Panc1 (cell line): ENCODE data around the gene SEMA6A. TPM values are rescaled to one million over a fixed set of nuclear protein-coding genes. Genes with fewer than 3 reads are reported as not detected.

Experiments
- ATAC-seq: fragments of 200-7000 bp; cut with Tn5 transposase; 2 replicates; pipeline ENCODE4 v1.9.1; 2020; ENCODE audit warnings: mild to moderate bottlenecking, moderate library complexity
- BruUV-seq: library from RNA; stranded (reverse); fragments of 400-500 nt; replicated peaks from 2 replicates; lab custom pipeline; 2021; lab: Mats Ljungman, UMichigan
- CTCF ChIA-PET: fragments of 300-600 bp; sonication (Branson Sonifier 250); formaldehyde crosslinking; loops from one replicate; lab custom pipeline; 2022; ENCODE audit warnings: antibody characterized with exemption; lab: Charles Lee
- POLR2A ChIA-PET: fragments of 300-600 bp; sonication (Branson Sonifier 250); formaldehyde crosslinking; loops from one replicate; lab custom pipeline; 2022; ENCODE audit warnings: antibody characterized with exemption; lab: Charles Lee
- DNase-seq: peaks from one replicate; pipeline ENCODE4 v3.0.0-alpha.2; 2010; ENCODE audit warnings: low read depth, low spot score
- H3K27ac ChIP-seq: 2 replicates; pipeline ENCODE4 v1.5.1; 2011; ENCODE audit warnings: mild to moderate bottlenecking, low read length, inconsistent platforms
- H3K27me3 ChIP-seq: fragments of 200-500 bp; sonication (Bioruptor generic); 2 replicates; pipeline ENCODE4 v1.6.0; 2014; ENCODE audit warnings: low read length, inconsistent platforms; ENCODE audit not compliant: control insufficient read depth, insufficient read depth
- H3K36me3 ChIP-seq: fragments of 200-500 bp; sonication (Bioruptor generic); 2 replicates; pipeline ENCODE4 v1.5.1; 2014; ENCODE audit warnings: inconsistent platforms, mild to moderate bottlenecking, low read length, moderate library complexity; ENCODE audit not compliant: control insufficient read depth, insufficient read depth
- H3K4me1 ChIP-seq: 2 replicates; pipeline ENCODE4 v1.5.1; 2011; ENCODE audit warnings: inconsistent platforms, mild to moderate bottlenecking, low read length, moderate library complexity; ENCODE audit not compliant: control insufficient read depth, insufficient read depth
- H3K4me3 ChIP-seq, 2 experiments: 2 replicates each; pipeline ENCODE4 v1.5.1; 2011 to 2012; ENCODE audit warnings: low read depth in 2 of 2, low read length in 2 of 2, mild to moderate bottlenecking in 2 of 2, inconsistent platforms in 1 of 2, moderate library complexity in 1 of 2
- H3K9me3 ChIP-seq: fragments of 200-500 bp; sonication (Bioruptor generic); 2 replicates; pipeline ENCODE4 v1.5.1; 2014; ENCODE audit warnings: low read depth, mild to moderate bottlenecking, inconsistent platforms, low read length, moderate library complexity; ENCODE audit not compliant: control insufficient read depth, insufficient read depth
- POLR2AphosphoS5 ChIP-seq: IDR thresholded peaks from 2 replicates; pipeline ENCODE4 v1.6.1; 2012; ENCODE audit warnings: mild to moderate bottlenecking, low read depth, low read length, moderate library complexity
- REST ChIP-seq, 2 experiments: IDR thresholded peaks; 2 replicates each; pipeline ENCODE4 v1.6.1; 2011 to 2012; ENCODE audit warnings: low read depth in 2 of 2, control low read depth in 1 of 2, low read length in 1 of 2, mild to moderate bottlenecking in 1 of 2, moderate library complexity in 1 of 2; ENCODE audit not compliant: insufficient read depth in 1 of 2
- SIN3A ChIP-seq: IDR thresholded peaks from 2 replicates; pipeline ENCODE4 v1.6.1; 2012; ENCODE audit warnings: low read depth, mild to moderate bottlenecking, low read length, moderate library complexity, borderline replicate concordance; ENCODE audit not compliant: insufficient read depth
- TCF7L2 ChIP-seq: IDR thresholded peaks from 2 replicates; pipeline ENCODE4 v1.6.1; 2011; ENCODE audit warnings: mild to moderate bottlenecking, low read depth, low read length, inconsistent platforms
- in situ Hi-C: cut with HindIII; loops from 2 replicates; pipeline ENCODE4 v1.10.0; 2016; ENCODE audit warnings: low sequenced_read_pairs, low pct_unique_long_range_greater_than_20kb
- intact Hi-C: fragments of 100-400 bp; cut with micrococcal nuclease; formaldehyde crosslinking; loops from one replicate; pipeline ENCODE4 v1.10.0; 2022; ENCODE audit not compliant: unreplicated experiment
- total RNA-seq: library from RNA; stranded (reverse); gene quantifications from one replicate; pipeline ENCODE4 v1.2.1, GENCODE V29; 2021; ENCODE audit not compliant: unreplicated experiment
- TF ChIP-seq, protein P1 (sequence below): fragments of 450-650 bp; IDR thresholded peaks from 2 replicates; pipeline ENCODE4 v1.5.1; 2017; ENCODE audit warnings: mild to moderate bottlenecking

The SEMA6A gene
- total RNA-seq, 1 experiment from 2014 or later, result 0.54 TPM

DNA sequence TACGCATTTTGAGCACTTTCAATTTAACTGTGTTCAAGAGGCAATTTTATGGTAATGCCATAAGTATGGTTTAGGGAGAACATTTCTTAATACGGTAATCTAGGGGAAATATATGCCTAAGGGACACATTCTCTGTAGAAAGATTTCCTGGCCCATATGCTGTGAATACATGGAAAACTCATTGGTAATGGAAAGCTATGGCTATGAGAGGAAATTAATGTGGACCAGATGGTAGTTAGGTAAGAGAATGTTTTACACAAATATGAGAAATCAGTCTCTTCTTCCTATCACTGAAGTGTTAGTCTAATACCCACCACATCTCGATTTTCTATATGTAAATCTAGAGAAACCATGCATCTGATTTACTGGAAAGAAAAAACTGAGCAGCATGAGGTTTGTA, 105.0 kb downstream of the SEMA6A start:
- POLR2A ChIA-PET, result no interaction called here
- DNase-seq, result no peak
- no peaks in the 10 kb centered on the region for H3K27me3 ChIP-seq
- BruUV-seq, result no TSS peak
- H3K4me3 ChIP-seq, result no peak overlapping the region
- CTCF ChIA-PET, result no interaction called here
- intact Hi-C loops (no loop called here), in situ Hi-C loops (no loop called here)
- TF ChIP-seq TCF7L2 (no peak), SIN3A (no peak)
- no peaks in the 10 kb centered on the region for H3K9me3 ChIP-seq
- no peak for ATAC-seq
- no peak overlapping the region for H3K27ac ChIP-seq
- H3K4me1 ChIP-seq, result no peaks in the 10 kb centered on the region
- H3K36me3 ChIP-seq, result no peaks in the 10 kb centered on the region

- BruUV-seq, result no TSS peak
- no peak for TF ChIP-seq SIN3A
- no peak for TF ChIP-seq TCF7L2
- TF ChIP-seq REST (IDR thresholded peaks at IDR 0.05; ENCODE audit: insufficient read depth in 1 of 2, low read depth in 2 of 2, low read length in 1 of 2), result no peak
- TF ChIP-seq, protein P1, sequence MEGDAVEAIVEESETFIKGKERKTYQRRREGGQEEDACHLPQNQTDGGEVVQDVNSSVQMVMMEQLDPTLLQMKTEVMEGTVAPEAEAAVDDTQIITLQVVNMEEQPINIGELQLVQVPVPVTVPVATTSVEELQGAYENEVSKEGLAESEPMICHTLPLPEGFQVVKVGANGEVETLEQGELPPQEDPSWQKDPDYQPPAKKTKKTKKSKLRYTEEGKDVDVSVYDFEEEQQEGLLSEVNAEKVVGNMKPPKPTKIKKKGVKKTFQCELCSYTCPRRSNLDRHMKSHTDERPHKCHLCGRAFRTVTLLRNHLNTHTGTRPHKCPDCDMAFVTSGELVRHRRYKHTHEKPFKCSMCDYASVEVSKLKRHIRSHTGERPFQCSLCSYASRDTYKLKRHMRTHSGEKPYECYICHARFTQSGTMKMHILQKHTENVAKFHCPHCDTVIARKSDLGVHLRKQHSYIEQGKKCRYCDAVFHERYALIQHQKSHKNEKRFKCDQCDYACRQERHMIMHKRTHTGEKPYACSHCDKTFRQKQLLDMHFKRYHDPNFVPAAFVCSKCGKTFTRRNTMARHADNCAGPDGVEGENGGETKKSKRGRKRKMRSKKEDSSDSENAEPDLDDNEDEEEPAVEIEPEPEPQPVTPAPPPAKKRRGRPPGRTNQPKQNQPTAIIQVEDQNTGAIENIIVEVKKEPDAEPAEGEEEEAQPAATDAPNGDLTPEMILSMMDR, result no peak
- no peak for TF ChIP-seq POLR2AphosphoS5
- H3K36me3 ChIP-seq, result no peaks in the 10 kb centered on the region
- H3K27me3 ChIP-seq, result no peaks in the 10 kb centered on the region
- in situ Hi-C loops (no loop called here), intact Hi-C loops (no loop called here)
- H3K4me1 ChIP-seq, result no peaks in the 10 kb centered on the region
- no peak overlapping the region for H3K27ac ChIP-seq
- DNase-seq (no peak), ATAC-seq (no peak)
- no peaks in the 10 kb centered on the region for H3K9me3 ChIP-seq
- ChIA-PET CTCF (no interaction called here), POLR2A (no interaction called here)
- no peak overlapping the region for H3K4me3 ChIP-seq
Observed at GRCh38 chr5:116468583-116468982, 106.0 kb downstream of the SEMA6A start.

GRCh38 chr5:116467465-116467843, 107.2 kb downstream of the SEMA6A start:
- POLR2A ChIA-PET, result no interaction called here
- in situ Hi-C loops, result no loop called here

More at GRCh38 chr5:116467465-116467843, 107.2 kb downstream of the SEMA6A start:
- no TSS peak for BruUV-seq
- intact Hi-C loops, result no loop called here
- no peaks in the 10 kb centered on the region for H3K27me3 ChIP-seq
- CTCF ChIA-PET, result no interaction called here
- ATAC-seq, result no peak
- no peaks in the 10 kb centered on the region for H3K4me1 ChIP-seq
- H3K9me3 ChIP-seq, result no peaks in the 10 kb centered on the region
- DNase-seq, result no peak
- H3K36me3 ChIP-seq, result no peaks in the 10 kb centered on the region
- no peak for TF ChIP-seq SIN3A
- TF ChIP-seq, protein P1, result no peak
- no peak for TF ChIP-seq REST (IDR thresholded peaks at IDR 0.05; ENCODE audit: insufficient read depth in 1 of 2, low read depth in 2 of 2, low read length in 1 of 2)
- no peak for TF ChIP-seq POLR2AphosphoS5
- no peak for TF ChIP-seq TCF7L2
- no peak overlapping the region for H3K27ac ChIP-seq
- H3K4me3 ChIP-seq, result no peak overlapping the region
